ENCODE results near the gene HAAO. TPM values are rescaled to one million over a fixed set of nuclear protein-coding genes. Genes with fewer than 3 reads are reported as not detected.

Gene HAAO
- total and polyA plus RNA-seq, 2 of the 8 experiments (the other 6 are each of a cell fraction or from before 2014, with no cell fraction given) = 2.5 to 7.0 TPM

DNA sequence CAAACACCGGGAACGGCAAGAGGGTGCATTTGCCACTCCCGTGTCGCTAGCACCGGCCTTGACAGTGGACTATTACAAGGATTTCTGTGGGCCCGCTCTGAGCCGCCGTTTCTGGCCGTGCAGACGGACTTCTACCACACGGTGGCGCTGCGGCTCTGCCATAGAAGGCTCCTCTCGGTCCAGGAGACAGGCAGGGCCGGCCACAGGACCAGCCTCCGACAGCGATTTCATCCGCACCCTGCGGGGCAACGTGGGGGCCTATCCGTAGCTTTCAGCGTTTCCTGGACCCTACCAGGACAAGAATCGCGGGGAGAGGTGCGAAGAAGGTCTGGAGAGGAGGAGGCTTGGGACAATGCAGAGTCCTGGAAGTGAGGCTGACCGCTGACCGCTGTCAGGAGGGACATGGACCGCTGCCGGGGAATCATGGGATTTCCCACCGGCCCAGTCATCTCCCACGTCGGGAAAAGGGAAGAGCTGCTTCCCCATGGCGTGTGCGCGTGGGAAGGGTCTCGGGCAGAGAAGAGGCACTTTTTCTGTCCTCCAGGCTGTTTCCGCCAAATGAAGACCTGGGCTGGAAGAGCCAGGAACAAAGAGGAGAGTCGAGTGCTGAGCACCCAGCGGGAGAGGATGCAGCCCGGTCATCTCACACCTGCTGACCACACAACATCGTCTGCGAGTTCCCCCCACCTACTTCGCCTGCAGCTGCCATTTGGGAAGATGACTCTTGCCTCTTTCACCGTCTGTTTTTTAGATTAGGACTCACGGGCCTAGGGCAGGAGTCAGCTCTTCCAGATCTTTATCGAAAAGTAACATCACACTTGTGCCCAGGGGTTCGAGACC, 35.5 kb upstream of the HAAO start (continued):
- TF ChIP-seq, protein P1, sequence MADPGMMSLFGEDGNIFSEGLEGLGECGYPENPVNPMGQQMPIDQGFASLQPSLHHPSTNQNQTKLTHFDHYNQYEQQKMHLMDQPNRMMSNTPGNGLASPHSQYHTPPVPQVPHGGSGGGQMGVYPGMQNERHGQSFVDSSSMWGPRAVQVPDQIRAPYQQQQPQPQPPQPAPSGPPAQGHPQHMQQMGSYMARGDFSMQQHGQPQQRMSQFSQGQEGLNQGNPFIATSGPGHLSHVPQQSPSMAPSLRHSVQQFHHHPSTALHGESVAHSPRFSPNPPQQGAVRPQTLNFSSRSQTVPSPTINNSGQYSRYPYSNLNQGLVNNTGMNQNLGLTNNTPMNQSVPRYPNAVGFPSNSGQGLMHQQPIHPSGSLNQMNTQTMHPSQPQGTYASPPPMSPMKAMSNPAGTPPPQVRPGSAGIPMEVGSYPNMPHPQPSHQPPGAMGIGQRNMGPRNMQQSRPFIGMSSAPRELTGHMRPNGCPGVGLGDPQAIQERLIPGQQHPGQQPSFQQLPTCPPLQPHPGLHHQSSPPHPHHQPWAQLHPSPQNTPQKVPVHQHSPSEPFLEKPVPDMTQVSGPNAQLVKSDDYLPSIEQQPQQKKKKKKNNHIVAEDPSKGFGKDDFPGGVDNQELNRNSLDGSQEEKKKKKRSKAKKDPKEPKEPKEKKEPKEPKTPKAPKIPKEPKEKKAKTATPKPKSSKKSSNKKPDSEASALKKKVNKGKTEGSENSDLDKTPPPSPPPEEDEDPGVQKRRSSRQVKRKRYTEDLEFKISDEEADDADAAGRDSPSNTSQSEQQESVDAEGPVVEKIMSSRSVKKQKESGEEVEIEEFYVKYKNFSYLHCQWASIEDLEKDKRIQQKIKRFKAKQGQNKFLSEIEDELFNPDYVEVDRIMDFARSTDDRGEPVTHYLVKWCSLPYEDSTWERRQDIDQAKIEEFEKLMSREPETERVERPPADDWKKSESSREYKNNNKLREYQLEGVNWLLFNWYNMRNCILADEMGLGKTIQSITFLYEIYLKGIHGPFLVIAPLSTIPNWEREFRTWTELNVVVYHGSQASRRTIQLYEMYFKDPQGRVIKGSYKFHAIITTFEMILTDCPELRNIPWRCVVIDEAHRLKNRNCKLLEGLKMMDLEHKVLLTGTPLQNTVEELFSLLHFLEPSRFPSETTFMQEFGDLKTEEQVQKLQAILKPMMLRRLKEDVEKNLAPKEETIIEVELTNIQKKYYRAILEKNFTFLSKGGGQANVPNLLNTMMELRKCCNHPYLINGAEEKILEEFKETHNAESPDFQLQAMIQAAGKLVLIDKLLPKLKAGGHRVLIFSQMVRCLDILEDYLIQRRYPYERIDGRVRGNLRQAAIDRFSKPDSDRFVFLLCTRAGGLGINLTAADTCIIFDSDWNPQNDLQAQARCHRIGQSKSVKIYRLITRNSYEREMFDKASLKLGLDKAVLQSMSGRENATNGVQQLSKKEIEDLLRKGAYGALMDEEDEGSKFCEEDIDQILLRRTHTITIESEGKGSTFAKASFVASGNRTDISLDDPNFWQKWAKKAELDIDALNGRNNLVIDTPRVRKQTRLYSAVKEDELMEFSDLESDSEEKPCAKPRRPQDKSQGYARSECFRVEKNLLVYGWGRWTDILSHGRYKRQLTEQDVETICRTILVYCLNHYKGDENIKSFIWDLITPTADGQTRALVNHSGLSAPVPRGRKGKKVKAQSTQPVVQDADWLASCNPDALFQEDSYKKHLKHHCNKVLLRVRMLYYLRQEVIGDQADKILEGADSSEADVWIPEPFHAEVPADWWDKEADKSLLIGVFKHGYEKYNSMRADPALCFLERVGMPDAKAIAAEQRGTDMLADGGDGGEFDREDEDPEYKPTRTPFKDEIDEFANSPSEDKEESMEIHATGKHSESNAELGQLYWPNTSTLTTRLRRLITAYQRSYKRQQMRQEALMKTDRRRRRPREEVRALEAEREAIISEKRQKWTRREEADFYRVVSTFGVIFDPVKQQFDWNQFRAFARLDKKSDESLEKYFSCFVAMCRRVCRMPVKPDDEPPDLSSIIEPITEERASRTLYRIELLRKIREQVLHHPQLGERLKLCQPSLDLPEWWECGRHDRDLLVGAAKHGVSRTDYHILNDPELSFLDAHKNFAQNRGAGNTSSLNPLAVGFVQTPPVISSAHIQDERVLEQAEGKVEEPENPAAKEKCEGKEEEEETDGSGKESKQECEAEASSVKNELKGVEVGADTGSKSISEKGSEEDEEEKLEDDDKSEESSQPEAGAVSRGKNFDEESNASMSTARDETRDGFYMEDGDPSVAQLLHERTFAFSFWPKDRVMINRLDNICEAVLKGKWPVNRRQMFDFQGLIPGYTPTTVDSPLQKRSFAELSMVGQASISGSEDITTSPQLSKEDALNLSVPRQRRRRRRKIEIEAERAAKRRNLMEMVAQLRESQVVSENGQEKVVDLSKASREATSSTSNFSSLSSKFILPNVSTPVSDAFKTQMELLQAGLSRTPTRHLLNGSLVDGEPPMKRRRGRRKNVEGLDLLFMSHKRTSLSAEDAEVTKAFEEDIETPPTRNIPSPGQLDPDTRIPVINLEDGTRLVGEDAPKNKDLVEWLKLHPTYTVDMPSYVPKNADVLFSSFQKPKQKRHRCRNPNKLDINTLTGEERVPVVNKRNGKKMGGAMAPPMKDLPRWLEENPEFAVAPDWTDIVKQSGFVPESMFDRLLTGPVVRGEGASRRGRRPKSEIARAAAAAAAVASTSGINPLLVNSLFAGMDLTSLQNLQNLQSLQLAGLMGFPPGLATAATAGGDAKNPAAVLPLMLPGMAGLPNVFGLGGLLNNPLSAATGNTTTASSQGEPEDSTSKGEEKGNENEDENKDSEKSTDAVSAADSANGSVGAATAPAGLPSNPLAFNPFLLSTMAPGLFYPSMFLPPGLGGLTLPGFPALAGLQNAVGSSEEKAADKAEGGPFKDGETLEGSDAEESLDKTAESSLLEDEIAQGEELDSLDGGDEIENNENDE (IDR thresholded peaks at IDR 0.05; ENCODE audit: insufficient replicate concordance, low read length) = no peak
- no peak for TF ChIP-seq TAF1 (IDR thresholded peaks at IDR 0.05; ENCODE audit: low read depth, low read length)
- TF ChIP-seq, protein P2, sequence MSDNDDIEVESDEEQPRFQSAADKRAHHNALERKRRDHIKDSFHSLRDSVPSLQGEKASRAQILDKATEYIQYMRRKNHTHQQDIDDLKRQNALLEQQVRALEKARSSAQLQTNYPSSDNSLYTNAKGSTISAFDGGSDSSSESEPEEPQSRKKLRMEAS (IDR thresholded peaks at IDR 0.05) = no peak
- no peak for TF ChIP-seq TAF7 (optimal IDR thresholded peaks at IDR 0.05; ENCODE audit: borderline replicate concordance, low read depth, low read length)
- no peak for TF ChIP-seq BRCA1 (IDR thresholded peaks at IDR 0.05; ENCODE audit: low read depth, low read length)
- TF ChIP-seq RAD21 (IDR thresholded peaks at IDR 0.05 in 1 of 2, conservative IDR thresholded peaks at IDR 0.05 in 1 of 2; ENCODE audit: low read depth in 2 of 2, low read length in 2 of 2) = peak; percentile 93 to 95
- TF ChIP-seq EP300 (IDR thresholded peaks at IDR 0.05; ENCODE audit: borderline replicate concordance in 1 of 2, low read depth in 2 of 2, low read length in 2 of 2) = no peak
- no peak for TF ChIP-seq JUN (IDR thresholded peaks at IDR 0.05; ENCODE audit: low read depth, low read length)
- TF ChIP-seq SP1 (IDR thresholded peaks at IDR 0.05; ENCODE audit: low read depth, low read length) = no peak

Measured in H1 (cell line).